IMR-90 (cell line): ENCODE data around the gene TMEM143. TPM values are rescaled to one million over a fixed set of nuclear protein-coding genes. Genes with fewer than 3 reads are reported as not detected.

Experiments
- ATAC-seq: fragments of 200-7000 bp; cut with Tn5 transposase; 2 replicates; pipeline ENCODE4 v1.9.1; 2020; ENCODE audit warnings: low read depth, mild to moderate bottlenecking, moderate library complexity
- BruUV-seq: library from RNA; stranded (reverse); fragments of 400-500 nt; replicated peaks from 2 replicates; lab custom pipeline; 2021; lab: Mats Ljungman, UMichigan
- CTCF ChIA-PET: fragments of 300-600 bp; formaldehyde crosslinking; extraction: SDS; loops from one replicate; lab custom pipeline; 2021; ENCODE audit warnings: antibody characterized with exemption; lab: Yijun Ruan, JAX
- POLR2A ChIA-PET: fragments of 300-600 bp; sonication (Branson Sonifier 250); formaldehyde crosslinking; loops from one replicate; lab custom pipeline; 2022; ENCODE audit warnings: antibody characterized with exemption; ENCODE audit not compliant: unreplicated experiment; lab: Charles Lee
- DNase-seq: peaks from one replicate; pipeline ENCODE4 v3.0.0; 2013
- H2AFZ ChIP-seq: replicated peaks from 2 replicates; pipeline ENCODE3; 2013; ENCODE audit warnings: low read length, mild to moderate bottlenecking; ENCODE audit not compliant: poor library complexity
- H2AK5ac ChIP-seq: 2 replicates; pipeline ENCODE4 v1.6.1; 2013; ENCODE audit warnings: low read depth, low read length, inconsistent platforms
- H2AK9ac ChIP-seq: replicated peaks from 2 replicates; pipeline ENCODE3; 2013; ENCODE audit warnings: mild to moderate bottlenecking, low read depth, low read length, moderate library complexity; ENCODE audit not compliant: poor library complexity
- H2BK120ac ChIP-seq: 2 replicates; pipeline ENCODE4 v1.6.1; 2013; ENCODE audit warnings: low read depth, low read length, inconsistent platforms
- H2BK15ac ChIP-seq: 3 replicates; pipeline ENCODE4 v1.6.1; 2013; ENCODE audit warnings: low read depth, low read length, inconsistent platforms
- H2BK20ac ChIP-seq: 2 replicates; pipeline ENCODE4 v1.6.1; 2013; ENCODE audit warnings: low read depth, mild to moderate bottlenecking, inconsistent platforms, low read length, moderate library complexity
- H2BK5ac ChIP-seq: 2 replicates; pipeline ENCODE4 v1.6.1; 2013; ENCODE audit warnings: mild to moderate bottlenecking, low read depth, low read length, inconsistent platforms; ENCODE audit not compliant: poor library complexity, severe bottlenecking
- H3K14ac ChIP-seq: replicated peaks from 2 replicates; pipeline ENCODE4 v1.6.1; 2013; ENCODE audit warnings: low read depth, low read length, inconsistent platforms
- H3K18ac ChIP-seq: 2 replicates; pipeline ENCODE4 v1.6.1; 2013; ENCODE audit warnings: low read depth, low read length, control low read depth
- H3K23ac ChIP-seq: 2 replicates; pipeline ENCODE4 v1.6.1; 2013; ENCODE audit warnings: low read depth, low read length, inconsistent platforms
- H3K27ac ChIP-seq: 2 replicates; pipeline ENCODE4 v1.5.1; 2013; ENCODE audit warnings: mild to moderate bottlenecking, control low read depth, low read length; ENCODE audit not compliant: insufficient read depth
- H3K27me3 ChIP-seq: 2 replicates; pipeline ENCODE4 v1.6.1; 2013; ENCODE audit warnings: low read length; ENCODE audit not compliant: control insufficient read depth, insufficient read depth
- H3K36me3 ChIP-seq: 2 replicates; pipeline ENCODE4 v1.6.1; 2013; ENCODE audit warnings: low read length, mixed read lengths; ENCODE audit not compliant: control insufficient read depth, insufficient read depth
- H3K4ac ChIP-seq: 2 replicates; pipeline ENCODE4 v1.6.1; 2013; ENCODE audit warnings: low read depth, low read length, inconsistent platforms
- H3K4me1 ChIP-seq: 2 replicates; pipeline ENCODE4 v1.6.1; 2013; ENCODE audit warnings: low read length, mixed read lengths; ENCODE audit not compliant: control insufficient read depth, insufficient read depth
- H3K4me2 ChIP-seq: 2 replicates; pipeline ENCODE4 v1.6.1; 2013; ENCODE audit warnings: low read depth, mild to moderate bottlenecking, control low read depth, low read length, moderate library complexity
- H3K4me3 ChIP-seq: 2 replicates; pipeline ENCODE4 v1.5.1; 2013; ENCODE audit warnings: low read depth, mild to moderate bottlenecking, control low read depth, low read length, moderate library complexity; ENCODE audit not compliant: insufficient read depth
- H3K56ac ChIP-seq: 2 replicates; pipeline ENCODE4 v1.6.1; 2013; ENCODE audit warnings: low read length, inconsistent platforms; ENCODE audit not compliant: insufficient read depth; ENCODE audit errors: extremely low read depth
- H3K79me1 ChIP-seq, 2 experiments: 2 replicates each; pipeline ENCODE4 v1.6.1; 2013; ENCODE audit warnings: low read length in 2 of 2, inconsistent platforms in 1 of 2, low read depth in 1 of 2
- H3K9ac ChIP-seq: 2 replicates; pipeline ENCODE4 v1.6.1; 2013; ENCODE audit warnings: low read depth, low read length, control low read depth
- H3K9me1 ChIP-seq: 2 replicates; pipeline ENCODE4 v1.6.1; 2013; ENCODE audit warnings: low read length, inconsistent platforms; ENCODE audit not compliant: insufficient read depth
- H3K9me3 ChIP-seq: 2 replicates; pipeline ENCODE4 v1.6.1; 2013; ENCODE audit warnings: low read length; ENCODE audit not compliant: control insufficient read depth, insufficient read depth
- H4K20me1 ChIP-seq: 2 replicates; pipeline ENCODE4 v1.6.1; 2013; ENCODE audit warnings: low read length, inconsistent platforms; ENCODE audit not compliant: insufficient read depth
- H4K5ac ChIP-seq: 2 replicates; pipeline ENCODE4 v1.6.1; 2013; ENCODE audit warnings: mild to moderate bottlenecking, low read depth, low read length, control low read depth
- H4K8ac ChIP-seq, 2 experiments: 2 replicates each; pipeline ENCODE4 v1.6.1; 2013; ENCODE audit warnings: low read depth in 2 of 2, low read length in 2 of 2, control low read depth in 1 of 2, inconsistent platforms in 1 of 2
- H4K91ac ChIP-seq: 2 replicates; pipeline ENCODE4 v1.6.1; 2013; ENCODE audit warnings: low read depth, low read length, inconsistent platforms; ENCODE audit not compliant: insufficient read depth
- BHLHE40 ChIP-seq: fragments of 150-350 bp; IDR thresholded peaks from 2 replicates; pipeline ENCODE4 v1.6.1; 2016; ENCODE audit warnings: mild to moderate bottlenecking, low read depth, low read length
- CEBPB ChIP-seq: IDR thresholded peaks from 2 replicates; pipeline ENCODE4 v1.6.1; 2012; ENCODE audit warnings: low read depth, low read length, improper control_type of control experiment
- CHD1 ChIP-seq: IDR thresholded peaks from 2 replicates; pipeline ENCODE4 v1.6.1; 2012; ENCODE audit warnings: low read depth, low read length, improper control_type of control experiment
- MAFK ChIP-seq: IDR thresholded peaks from 2 replicates; pipeline ENCODE4 v1.6.1; 2012; ENCODE audit warnings: low read depth, low read length, improper control_type of control experiment
- MAZ ChIP-seq: IDR thresholded peaks from 2 replicates; pipeline ENCODE4 v1.6.1; 2012; ENCODE audit warnings: low read depth, mild to moderate bottlenecking, low read length, improper control_type of control experiment, moderate library complexity, borderline replicate concordance
- MXI1 ChIP-seq: IDR thresholded peaks from 2 replicates; pipeline ENCODE4 v1.6.1; 2012; ENCODE audit warnings: low read depth, mild to moderate bottlenecking, low read length, moderate library complexity, borderline replicate concordance
- NFE2L2 ChIP-seq: fragments of 150-350 bp; IDR thresholded peaks from 2 replicates; pipeline ENCODE4 v1.6.1; 2016; ENCODE audit warnings: low read depth, mild to moderate bottlenecking, low read length
- POLR2A ChIP-seq: IDR thresholded peaks from 2 replicates; pipeline ENCODE4 v1.6.1; 2012; ENCODE audit warnings: mild to moderate bottlenecking, low read depth, low read length
- RAD21 ChIP-seq: IDR thresholded peaks from 2 replicates; pipeline ENCODE4 v1.6.1; 2012; ENCODE audit warnings: low read length, improper control_type of control experiment
- RFX5 ChIP-seq: IDR thresholded peaks from 2 replicates; pipeline ENCODE4 v1.8.0; 2012; ENCODE audit warnings: low read depth, mild to moderate bottlenecking, low read length, moderate library complexity
- SMC3 ChIP-seq: fragments of 150-350 bp; IDR thresholded peaks from 2 replicates; pipeline ENCODE4 v1.6.1; 2016; ENCODE audit warnings: low read depth, mild to moderate bottlenecking, antibody characterized with exemption, low read length, moderate library complexity
- whole genome bisulfite sequencing, 2 experiments: methylation state at CpG; one replicate each; pipeline versions ENCODE4 v1.1.5 to v1.1.7; 2013; ENCODE audit warnings: missing lambda C conversion rate in 2 of 2; ENCODE audit not compliant: insufficient read length in 1 of 2; ENCODE audit errors: extremely low coverage in 2 of 2; 5-methylcytosine and 5-hydroxymethylcytosine counted together
- dilution Hi-C: fragments of 300-500 bp; cut with HindIII; formaldehyde crosslinking; loops from one replicate; pipeline ENCODE4 v1.14.3; 2018; ENCODE audit warnings: low sequenced_read_pairs; ENCODE audit not compliant: unreplicated experiment
- in situ Hi-C: fragments of 300-500 bp; cut with MboI; formaldehyde crosslinking; loops from 3 replicates; pipeline ENCODE4 v1.14.3; 2019; ENCODE audit warnings: low sequenced_read_pairs, inconsistent platforms, mixed read lengths
- intact Hi-C: fragments of 100-400 bp; cut with micrococcal nuclease; formaldehyde crosslinking; loops from 2 replicates; pipeline ENCODE4 v1.10.0; 2022
- polyA plus RNA-seq, 3 experiments: library from polyadenylated mRNA; depleted of rRNA; stranded (reverse); fragments of >200 nt; gene quantifications; 2 replicates each; pipeline ENCODE4 v1.2.3, GENCODE V29; 2012; ENCODE audit warnings: low replicate concordance in 1 of 3
- total RNA-seq: library from RNA; depleted of rRNA; stranded (reverse); fragments of >200 nt; gene quantifications from 2 replicates; pipeline ENCODE4 v1.2.3, GENCODE V29; 2012
- TF ChIP-seq, protein P1 (sequence below): fragments of 150-350 bp; IDR thresholded peaks from 2 replicates; pipeline ENCODE4 v1.6.1; 2016; ENCODE audit warnings: low read depth, mild to moderate bottlenecking, low read length, moderate library complexity, borderline replicate concordance
- TF ChIP-seq, protein P2 (sequence below): fragments of 150-350 bp; IDR thresholded peaks from 2 replicates; pipeline ENCODE4 v1.6.1; 2017; ENCODE audit warnings: mild to moderate bottlenecking, antibody characterized with exemption, low read length, low read depth
- TF ChIP-seq, protein P3 (sequence below): conservative IDR thresholded peaks from 2 replicates; pipeline ENCODE4 v1.5.1; 2012; ENCODE audit warnings: mild to moderate bottlenecking, low read depth, low read length, improper control_type of control experiment

TMEM143 gene
- total and polyA plus RNA-seq, 2 of the 4 experiments (the other 2 are of a cell fraction), result 1.3 to 7.6 TPM

DNA sequence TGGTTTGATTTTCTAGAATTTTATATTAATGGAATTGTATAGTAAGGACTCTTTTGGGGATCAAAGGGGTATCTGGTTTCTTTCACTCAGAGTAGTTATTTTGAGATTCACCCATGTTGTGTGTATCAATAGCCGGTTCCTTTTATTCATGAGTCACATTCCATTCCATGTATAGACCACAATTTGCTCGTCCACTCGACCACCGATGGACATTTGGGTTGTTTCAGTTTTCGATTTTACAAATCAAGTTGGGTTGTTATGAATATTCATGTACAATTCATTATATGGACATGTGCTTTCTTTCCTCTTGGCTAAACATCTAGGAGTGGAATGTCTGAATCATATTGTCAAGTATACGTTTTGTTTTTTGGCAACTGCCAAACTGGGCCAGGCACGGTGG is 48.0 kb downstream of the TMEM143 start:
- Histone ChIP-seq H3K4ac (no peak overlapping the region), H3K14ac (no peak overlapping the region), H2AK5ac (no peak overlapping the region), H3K27me3 (peaks cover 2% of the 10 kb centered on the region; the same call in 1 of the 2 replicates), H3K56ac (no peak overlapping the region), H3K23ac (no peak overlapping the region), H4K5ac (no peak overlapping the region), H2AK9ac (no peak overlapping the region), H2BK120ac (no peak overlapping the region), H2AFZ (no peak overlapping the region), H4K20me1 (no peaks in the 10 kb centered on the region), H3K4me3 (no peak overlapping the region), H3K9me1 (no peaks in the 10 kb centered on the region; the same call in 1 of the 2 replicates), H3K27ac (no peak overlapping the region), H2BK20ac (no peak overlapping the region), H2BK15ac (no peak overlapping the region), H2BK5ac (no peak overlapping the region), H3K79me1 (no peaks in the 10 kb centered on the region), H3K4me1 (peaks cover 4% of the 10 kb centered on the region), H3K9me3 (no peaks in the 10 kb centered on the region), H3K18ac (no peak overlapping the region), H3K9ac (no peak overlapping the region), H4K8ac (no peak overlapping the region), H3K4me2 (no peak overlapping the region), H3K36me3 (no peaks in the 10 kb centered on the region), H4K91ac (no peak overlapping the region)
- dilution Hi-C loops (no loop called here), intact Hi-C loops (no loop called here), in situ Hi-C loops (no loop called here)
- TF ChIP-seq MXI1, result no peak
- no peak for TF ChIP-seq CHD1
- no peak for TF ChIP-seq NFE2L2
- no peak for TF ChIP-seq POLR2A
- TF ChIP-seq MAZ, result no peak
- no peak for TF ChIP-seq SMC3
- TF ChIP-seq, protein P1, sequence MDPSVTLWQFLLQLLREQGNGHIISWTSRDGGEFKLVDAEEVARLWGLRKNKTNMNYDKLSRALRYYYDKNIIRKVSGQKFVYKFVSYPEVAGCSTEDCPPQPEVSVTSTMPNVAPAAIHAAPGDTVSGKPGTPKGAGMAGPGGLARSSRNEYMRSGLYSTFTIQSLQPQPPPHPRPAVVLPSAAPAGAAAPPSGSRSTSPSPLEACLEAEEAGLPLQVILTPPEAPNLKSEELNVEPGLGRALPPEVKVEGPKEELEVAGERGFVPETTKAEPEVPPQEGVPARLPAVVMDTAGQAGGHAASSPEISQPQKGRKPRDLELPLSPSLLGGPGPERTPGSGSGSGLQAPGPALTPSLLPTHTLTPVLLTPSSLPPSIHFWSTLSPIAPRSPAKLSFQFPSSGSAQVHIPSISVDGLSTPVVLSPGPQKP, result no peak
- TF ChIP-seq, protein P2, sequence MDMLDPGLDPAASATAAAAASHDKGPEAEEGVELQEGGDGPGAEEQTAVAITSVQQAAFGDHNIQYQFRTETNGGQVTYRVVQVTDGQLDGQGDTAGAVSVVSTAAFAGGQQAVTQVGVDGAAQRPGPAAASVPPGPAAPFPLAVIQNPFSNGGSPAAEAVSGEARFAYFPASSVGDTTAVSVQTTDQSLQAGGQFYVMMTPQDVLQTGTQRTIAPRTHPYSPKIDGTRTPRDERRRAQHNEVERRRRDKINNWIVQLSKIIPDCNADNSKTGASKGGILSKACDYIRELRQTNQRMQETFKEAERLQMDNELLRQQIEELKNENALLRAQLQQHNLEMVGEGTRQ, result no peak
- no peak for TF ChIP-seq CEBPB
- TF ChIP-seq BHLHE40, result no peak
- TF ChIP-seq MAFK, result no peak
- no peak for TF ChIP-seq RFX5
- no peak for TF ChIP-seq RAD21
- TF ChIP-seq, protein P3, sequence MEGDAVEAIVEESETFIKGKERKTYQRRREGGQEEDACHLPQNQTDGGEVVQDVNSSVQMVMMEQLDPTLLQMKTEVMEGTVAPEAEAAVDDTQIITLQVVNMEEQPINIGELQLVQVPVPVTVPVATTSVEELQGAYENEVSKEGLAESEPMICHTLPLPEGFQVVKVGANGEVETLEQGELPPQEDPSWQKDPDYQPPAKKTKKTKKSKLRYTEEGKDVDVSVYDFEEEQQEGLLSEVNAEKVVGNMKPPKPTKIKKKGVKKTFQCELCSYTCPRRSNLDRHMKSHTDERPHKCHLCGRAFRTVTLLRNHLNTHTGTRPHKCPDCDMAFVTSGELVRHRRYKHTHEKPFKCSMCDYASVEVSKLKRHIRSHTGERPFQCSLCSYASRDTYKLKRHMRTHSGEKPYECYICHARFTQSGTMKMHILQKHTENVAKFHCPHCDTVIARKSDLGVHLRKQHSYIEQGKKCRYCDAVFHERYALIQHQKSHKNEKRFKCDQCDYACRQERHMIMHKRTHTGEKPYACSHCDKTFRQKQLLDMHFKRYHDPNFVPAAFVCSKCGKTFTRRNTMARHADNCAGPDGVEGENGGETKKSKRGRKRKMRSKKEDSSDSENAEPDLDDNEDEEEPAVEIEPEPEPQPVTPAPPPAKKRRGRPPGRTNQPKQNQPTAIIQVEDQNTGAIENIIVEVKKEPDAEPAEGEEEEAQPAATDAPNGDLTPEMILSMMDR, result no peak
- BruUV-seq, result no TSS peak
- CTCF ChIA-PET, result no interaction called here
- POLR2A ChIA-PET, result no interaction called here
- WGBS, 2 experiments, result no CpG with 5 or more reads among the region's 7 CpGs
- ATAC-seq (no peak), DNase-seq (no peak)
